Hematopoietic multipotent progenitor cell treated with erythropoietin and hydrocortisone succinate and interleukin-3 and kit ligand, for 8 days (in vitro differentiated cells): ENCODE data around the gene DENND1A.

Experiments used
- DNase-seq: peaks from one replicate; pipeline ENCODE4 v3.0.0-alpha.2; 2015

The DENND1A gene

DNA sequence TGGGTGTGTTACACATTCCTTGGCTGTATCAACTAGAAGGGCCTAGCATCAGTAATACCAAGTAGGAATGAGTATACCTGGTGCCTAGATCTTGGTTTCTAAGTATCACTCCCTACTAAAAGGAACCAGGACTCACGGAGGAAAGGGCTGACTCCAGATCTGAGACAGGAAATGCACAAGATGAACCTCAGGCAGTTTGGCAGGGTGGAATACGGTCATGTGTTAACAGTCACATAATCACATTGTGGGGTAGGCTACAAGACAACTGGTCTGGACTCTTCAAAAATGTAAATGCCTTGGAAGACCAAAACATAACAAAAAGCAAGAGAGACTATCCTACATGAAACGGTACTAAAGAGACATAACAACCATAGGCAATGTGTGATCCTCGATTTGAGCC lies 415.2 kb downstream of the DENND1A start:
- no peak for DNase-seq

DNA sequence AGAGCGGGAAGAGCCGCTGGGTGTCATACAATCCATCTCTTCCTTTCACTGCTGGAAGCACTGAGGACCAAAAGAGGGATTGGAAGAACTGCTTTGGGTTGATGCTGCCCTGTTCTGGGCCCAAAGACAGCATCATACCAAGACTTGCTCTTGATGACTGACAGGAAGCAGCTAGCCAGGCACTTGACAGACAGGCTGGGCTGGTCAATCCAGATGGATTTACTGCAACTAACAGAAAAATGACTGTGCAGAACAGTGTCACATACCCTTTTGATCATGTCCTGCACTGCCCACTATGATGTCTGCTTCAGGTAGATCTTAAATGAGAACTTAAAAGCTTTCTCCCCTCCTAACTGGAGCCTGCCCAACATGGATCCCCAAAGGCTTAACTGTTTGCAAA lies 416.4 kb downstream of the DENND1A start:
- no peak for DNase-seq

GRCh38 chr9:123511326-123512277 lies 418.3 kb downstream of the DENND1A start:
- no peak for DNase-seq

- DNase-seq: no peak
Observed at GRCh38 chr9:123509646-123510045, 420.3 kb downstream of the DENND1A start.

DNA sequence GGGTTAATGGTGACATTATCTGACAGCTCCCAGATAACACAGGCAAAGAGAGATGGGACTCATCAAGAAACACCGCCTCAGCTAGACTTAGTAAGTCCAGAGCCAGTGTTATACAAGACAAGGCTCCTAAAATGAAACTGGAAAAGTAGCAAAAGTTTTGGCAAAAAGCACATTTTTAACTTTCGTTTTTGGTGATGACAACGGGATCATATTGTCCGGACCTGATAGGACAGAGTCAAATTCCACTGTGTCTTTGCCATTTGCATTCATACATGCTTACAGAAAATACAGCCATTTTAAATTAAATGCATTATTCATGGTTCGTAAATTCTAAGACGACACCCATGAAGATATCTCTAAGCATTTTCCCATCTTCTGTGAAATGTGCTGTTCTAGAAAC lies 421.9 kb downstream of the DENND1A start:
- DNase-seq: no peak

GRCh38 chr9:123505496-123505895 lies 424.4 kb downstream of the DENND1A start:
- DNase-seq: no peak

DNA sequence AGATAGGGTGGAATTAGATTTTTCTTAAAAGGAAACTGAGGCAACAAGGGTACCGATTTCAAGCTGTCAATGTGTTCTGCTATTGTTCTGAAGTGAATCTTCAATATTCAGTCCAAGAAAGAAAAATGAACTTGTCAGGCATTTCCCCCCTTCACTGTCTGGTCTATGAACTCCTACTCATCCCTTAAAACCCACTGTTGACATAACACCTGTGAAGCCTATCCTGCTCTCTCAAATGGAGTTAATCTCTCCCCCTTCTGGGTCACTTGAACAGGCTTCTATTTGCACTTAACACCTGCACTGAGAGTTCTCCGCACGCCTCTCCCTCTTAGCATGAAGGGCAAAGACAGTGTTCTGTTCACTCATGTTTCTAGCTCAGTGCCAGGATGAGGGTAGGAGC lies 429.6 kb downstream of the DENND1A start:
- no peak for DNase-seq

DNA sequence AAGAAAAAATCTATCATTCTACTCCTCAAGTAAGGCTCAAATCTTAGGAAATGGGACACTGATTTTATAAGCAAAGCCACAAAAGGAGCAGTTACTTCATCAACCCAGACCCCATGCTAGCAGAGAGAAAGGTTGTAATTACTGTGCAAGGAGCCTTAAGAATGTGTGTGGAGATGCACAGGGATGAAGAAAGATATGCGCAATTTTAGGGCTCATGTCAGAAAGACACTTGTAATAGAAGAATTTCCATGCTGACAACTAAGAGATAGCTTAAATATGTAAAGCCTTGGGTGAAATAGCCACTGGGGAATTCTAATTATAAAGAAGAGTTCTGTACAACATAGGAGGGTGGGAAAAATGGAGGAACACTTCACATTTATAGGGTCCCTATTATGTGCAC lies 432.1 kb downstream of the DENND1A start:
- DNase-seq: no peak

DNA sequence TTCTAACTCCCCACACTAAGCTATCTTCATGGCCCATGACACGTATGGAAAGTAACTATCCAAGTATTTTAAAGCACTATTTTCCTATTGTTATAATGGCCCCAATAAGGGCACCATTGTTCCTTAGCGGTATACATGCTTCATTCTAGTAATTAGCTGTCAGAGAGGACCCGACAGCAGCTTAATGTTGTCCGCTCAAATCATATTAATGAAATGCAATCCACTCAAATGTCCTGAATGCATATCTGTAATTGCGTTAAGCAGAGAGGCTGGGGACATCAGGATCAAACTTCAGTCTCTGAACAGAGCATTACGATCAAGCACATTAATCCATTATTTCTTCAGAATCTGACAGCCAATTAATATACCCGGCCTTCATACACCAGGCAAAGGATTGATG lies 434.2 kb downstream of the DENND1A start:
- DNase-seq: no peak

- no peak for DNase-seq
Observed at GRCh38 chr9:123493627-123494026, 436.3 kb downstream of the DENND1A start.

GRCh38 chr9:123490688-123491087 lies 439.2 kb downstream of the DENND1A start:
- no peak for DNase-seq

- DNase-seq: no peak
Observed at GRCh38 chr9:123488722-123489321, 441.1 kb downstream of the DENND1A start.

GRCh38 chr9:123487944-123488548 lies 441.9 kb downstream of the DENND1A start:
- no peak for DNase-seq

DNA sequence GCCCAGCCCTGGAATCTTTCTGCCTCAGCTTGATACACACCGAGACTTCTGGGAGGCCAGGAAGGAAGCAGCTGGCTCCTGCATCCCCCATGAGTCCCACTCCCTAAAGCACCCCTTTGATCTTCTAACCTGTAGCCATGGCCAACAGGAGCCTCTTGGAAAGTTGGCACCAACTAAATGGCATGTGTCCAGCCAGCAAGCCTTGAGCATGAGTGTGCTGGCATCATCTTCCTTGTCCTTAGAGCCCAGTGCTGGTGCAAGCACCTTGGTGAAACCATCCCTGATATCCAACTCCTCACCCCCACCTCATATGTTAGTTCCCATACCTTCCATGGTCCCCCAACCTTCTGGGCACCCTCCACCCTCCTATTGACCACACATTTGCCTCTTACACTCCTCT lies 443.5 kb downstream of the DENND1A start:
- no peak for DNase-seq

DNA sequence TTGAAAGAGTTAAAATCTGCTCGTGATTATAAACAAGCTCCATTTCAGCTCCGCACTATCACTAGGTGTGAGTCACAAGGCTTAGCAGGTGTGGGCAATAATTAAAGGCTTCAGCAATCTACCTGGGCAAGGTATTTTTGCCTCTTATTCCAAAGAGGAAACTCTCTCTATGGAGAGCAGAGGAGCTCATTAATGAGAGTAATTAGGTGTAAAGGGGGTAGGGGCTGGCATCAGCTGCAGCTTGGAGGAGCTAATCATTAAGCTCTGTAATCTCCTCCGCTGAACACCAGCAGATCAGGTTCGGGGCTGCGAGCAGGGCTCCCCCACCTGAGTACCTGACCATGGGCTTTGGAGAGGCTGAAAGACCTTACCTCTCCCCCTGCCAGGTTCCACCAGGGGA lies 444.7 kb downstream of the DENND1A start:
- no peak for DNase-seq

DNA sequence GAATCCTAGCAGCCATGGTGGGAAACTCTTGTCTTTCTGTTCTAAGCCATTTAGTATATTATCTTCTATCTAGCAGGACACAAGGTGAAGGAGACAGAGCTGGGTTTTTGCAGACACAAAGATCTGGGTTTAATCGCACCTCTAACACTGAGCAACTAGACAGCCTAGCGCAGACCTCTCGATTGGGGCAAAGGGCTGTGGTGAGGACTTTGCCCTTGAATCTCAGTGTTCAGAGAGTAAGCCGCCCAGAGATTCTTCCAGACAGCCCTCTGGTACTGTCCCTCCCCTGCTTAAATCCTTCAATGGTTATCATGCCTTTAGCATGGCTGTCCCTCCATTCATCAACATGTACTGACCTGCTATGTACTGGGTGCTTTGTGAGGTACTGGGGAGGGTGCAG lies 445.8 kb downstream of the DENND1A start:
- no peak for DNase-seq

DNA sequence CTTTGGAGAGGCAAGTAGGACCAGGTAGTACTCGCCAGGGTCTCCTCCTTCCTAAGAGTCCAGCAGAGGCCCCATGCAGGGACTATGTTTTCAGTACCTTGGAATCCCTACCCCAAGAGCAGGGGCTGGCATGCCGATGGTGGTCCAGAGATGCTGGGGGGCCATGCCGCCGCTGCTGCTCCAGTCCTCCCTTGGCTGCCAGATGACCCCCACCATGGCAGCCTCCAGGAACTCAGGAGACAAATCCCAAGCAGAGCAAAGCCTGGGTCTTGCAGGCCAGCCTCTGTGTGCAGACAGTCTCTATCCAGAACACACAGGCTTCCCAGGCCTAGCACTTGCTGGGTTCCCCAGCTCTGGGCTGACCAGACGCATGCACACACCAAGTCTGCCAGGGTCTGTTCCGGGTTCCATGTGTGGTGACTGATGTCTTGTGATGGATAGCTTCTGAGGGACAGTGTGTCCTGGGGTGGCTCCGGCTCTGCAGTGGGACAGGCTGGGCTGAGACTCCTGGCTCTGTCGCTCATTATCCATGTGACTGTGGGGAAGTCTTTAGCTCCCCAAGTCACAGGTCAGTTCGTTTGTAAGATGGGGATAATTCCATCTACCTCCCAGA lies 446.6 kb downstream of the DENND1A start:
- no peak for DNase-seq

- no peak for DNase-seq
Observed at GRCh38 chr9:123482295-123482968, 447.5 kb downstream of the DENND1A start.

DNA sequence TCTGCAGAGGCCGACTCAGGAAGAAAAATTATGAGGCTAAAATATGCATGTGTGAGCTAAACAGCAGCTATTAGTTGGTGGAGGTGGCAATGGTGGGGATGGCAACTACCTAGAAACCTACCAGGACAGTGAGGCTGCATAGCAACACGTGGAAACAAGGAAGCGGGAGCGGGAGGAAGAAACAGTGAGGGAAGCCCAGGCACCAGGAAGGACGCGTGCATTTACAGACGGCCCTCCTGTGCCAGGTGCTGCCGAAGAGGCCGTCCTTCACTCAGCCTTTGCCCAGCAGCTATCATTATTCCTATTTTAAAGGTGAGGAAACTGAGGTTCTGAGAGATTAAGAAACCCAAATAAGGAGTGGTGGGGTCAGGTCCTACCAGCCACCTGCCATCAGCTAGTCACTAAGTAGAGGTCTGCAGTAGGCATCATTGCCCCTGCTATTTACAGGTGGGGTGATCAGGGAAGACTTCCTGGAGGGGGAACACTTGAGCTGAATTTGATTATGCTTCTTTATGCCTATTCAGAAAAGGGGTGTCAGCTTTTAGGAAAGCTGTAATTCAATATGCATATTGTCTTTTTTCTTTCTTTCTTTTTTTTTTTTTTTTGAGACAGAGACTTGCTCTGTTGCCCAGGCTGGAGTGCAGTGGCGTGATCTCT lies 448.6 kb downstream of the DENND1A start:
- DNase-seq: no peak

DNA sequence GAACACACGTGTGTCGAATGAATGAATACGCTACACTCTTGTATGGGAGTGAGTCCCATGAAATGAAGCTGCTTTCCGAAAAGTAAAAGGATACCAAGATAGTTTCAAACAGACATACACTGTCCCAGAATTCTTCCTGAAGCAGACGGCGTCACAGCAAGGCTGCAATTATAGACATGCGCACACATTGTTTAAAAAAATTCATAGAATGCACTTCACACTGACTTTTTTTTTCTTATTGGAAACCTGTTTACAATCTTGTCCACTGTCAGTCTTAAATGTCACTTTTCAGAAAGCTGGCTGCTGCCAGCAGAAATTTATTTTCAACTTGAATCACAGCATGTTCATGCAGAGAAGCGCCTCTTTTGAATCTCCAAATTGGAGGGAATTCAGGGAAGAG lies 449.1 kb downstream of the DENND1A start:
- DNase-seq: no peak

- DNase-seq: no peak
Observed at GRCh38 chr9:123480096-123480495, 449.8 kb downstream of the DENND1A start.

- DNase-seq: no peak
Observed at GRCh38 chr9:123478967-123479602, 450.8 kb downstream of the DENND1A start.
